Panc1 (cell line): Measurements from ENCODE around the gene ZHX3.

Source experiments
- CTCF ChIP-seq: fragments of 450-650 bp; IDR thresholded peaks from 2 replicates; pipeline ENCODE4 v1.5.1; 2017; ENCODE audit warnings: mild to moderate bottlenecking
- POLR2AphosphoS5 ChIP-seq: IDR thresholded peaks from 2 replicates; pipeline ENCODE4 v1.6.1; 2012; ENCODE audit warnings: mild to moderate bottlenecking, low read depth, low read length, moderate library complexity

GRCh38 chr20:41316051-41316450, 1.5 kb downstream of the ZHX3 start:
- TF ChIP-seq CTCF (no peak), POLR2AphosphoS5 (no peak)
